ENCODE data around the gene THRB. TPM values are rescaled to one million over a fixed set of nuclear protein-coding genes. Genes with fewer than 3 reads are reported as not detected.

Gene THRB
- total RNA-seq, 4 donors from 2014 or later: 6.3 to 10.3 (median 8.5) TPM

DNA sequence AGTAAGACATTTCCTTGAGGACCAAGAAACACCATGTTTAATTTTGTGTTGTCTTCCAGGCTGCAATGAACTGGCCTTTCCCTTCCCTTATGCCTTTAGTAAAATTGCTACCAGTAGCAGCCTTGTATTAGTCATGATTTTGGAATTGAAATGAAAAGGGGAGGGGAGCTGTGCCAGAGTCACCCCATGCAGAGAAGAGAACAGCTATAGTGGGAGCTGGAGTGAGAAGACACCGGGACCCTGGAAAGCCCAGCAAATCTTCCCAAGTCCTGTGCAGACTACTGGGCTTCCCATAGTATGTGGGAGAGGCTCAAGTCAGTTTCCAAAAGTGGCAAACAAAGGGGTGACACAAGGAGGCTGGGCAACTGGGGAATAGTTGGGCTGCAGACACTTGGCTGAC is 371.1 kb downstream of the THRB start:
- WGBS, 2 donors: 70 to 89% methylated on average over 1 of the region's 1 CpG
- TF ChIP-seq, protein P1, sequence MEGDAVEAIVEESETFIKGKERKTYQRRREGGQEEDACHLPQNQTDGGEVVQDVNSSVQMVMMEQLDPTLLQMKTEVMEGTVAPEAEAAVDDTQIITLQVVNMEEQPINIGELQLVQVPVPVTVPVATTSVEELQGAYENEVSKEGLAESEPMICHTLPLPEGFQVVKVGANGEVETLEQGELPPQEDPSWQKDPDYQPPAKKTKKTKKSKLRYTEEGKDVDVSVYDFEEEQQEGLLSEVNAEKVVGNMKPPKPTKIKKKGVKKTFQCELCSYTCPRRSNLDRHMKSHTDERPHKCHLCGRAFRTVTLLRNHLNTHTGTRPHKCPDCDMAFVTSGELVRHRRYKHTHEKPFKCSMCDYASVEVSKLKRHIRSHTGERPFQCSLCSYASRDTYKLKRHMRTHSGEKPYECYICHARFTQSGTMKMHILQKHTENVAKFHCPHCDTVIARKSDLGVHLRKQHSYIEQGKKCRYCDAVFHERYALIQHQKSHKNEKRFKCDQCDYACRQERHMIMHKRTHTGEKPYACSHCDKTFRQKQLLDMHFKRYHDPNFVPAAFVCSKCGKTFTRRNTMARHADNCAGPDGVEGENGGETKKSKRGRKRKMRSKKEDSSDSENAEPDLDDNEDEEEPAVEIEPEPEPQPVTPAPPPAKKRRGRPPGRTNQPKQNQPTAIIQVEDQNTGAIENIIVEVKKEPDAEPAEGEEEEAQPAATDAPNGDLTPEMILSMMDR (IDR thresholded peaks at IDR 0.05): no peak
- TF ChIP-seq EP300 (IDR thresholded peaks at IDR 0.05) (no peak), POLR2A (IDR thresholded peaks at IDR 0.05) (no peak)

GRCh38 chr3:24120434-24120833 is 374.2 kb downstream of the THRB start:
- H3K9me3 ChIP-seq: no peaks in the 10 kb centered on the region
- H3K36me3 ChIP-seq: no peaks in the 10 kb centered on the region
- no peak for DNase-seq (ENCODE audit: low spot score in 2 of 2)
- TF ChIP-seq POLR2A (IDR thresholded peaks at IDR 0.05) (no peak), EP300 (IDR thresholded peaks at IDR 0.05) (no peak)
- TF ChIP-seq, protein P1 (IDR thresholded peaks at IDR 0.05): no peak
- H3K4me3 ChIP-seq: no peak overlapping the region
- H3K27ac ChIP-seq: no peak overlapping the region
- H3K4me1 ChIP-seq: no peaks in the 10 kb centered on the region
- H3K27me3 ChIP-seq: no peaks in the 10 kb centered on the region
- 83 to 86% methylated on average over 3 of the region's 3 CpGs for WGBS, 2 donors

More for the DNA sequence above, 371.1 kb downstream of the THRB start:
- no peaks in the 10 kb centered on the region for H3K9me3 ChIP-seq
- H3K27ac ChIP-seq: no peak overlapping the region
- H3K4me3 ChIP-seq: no peak overlapping the region
- no peaks in the 10 kb centered on the region for H3K27me3 ChIP-seq
- no peaks in the 10 kb centered on the region for H3K36me3 ChIP-seq
- no peaks in the 10 kb centered on the region for H3K4me1 ChIP-seq
- no peak for DNase-seq (ENCODE audit: low spot score in 2 of 2)

- H3K27ac ChIP-seq: no peak overlapping the region
- no peak for DNase-seq (ENCODE audit: low spot score in 2 of 2)
- H3K4me3 ChIP-seq: no peak overlapping the region
- H3K4me1 ChIP-seq: no peaks in the 10 kb centered on the region
- TF ChIP-seq EP300 (IDR thresholded peaks at IDR 0.05): no peak
- TF ChIP-seq, protein P1 (IDR thresholded peaks at IDR 0.05): no peak
- no peak for TF ChIP-seq POLR2A (IDR thresholded peaks at IDR 0.05)
- no peaks in the 10 kb centered on the region for H3K27me3 ChIP-seq
- H3K36me3 ChIP-seq: no peaks in the 10 kb centered on the region
- WGBS, 2 donors: 83% methylated on average over 12 of the region's 12 CpGs
- no peaks in the 10 kb centered on the region for H3K9me3 ChIP-seq
Measured at GRCh38 chr3:24119321-24119751, 375.3 kb downstream of the THRB start.

DNA sequence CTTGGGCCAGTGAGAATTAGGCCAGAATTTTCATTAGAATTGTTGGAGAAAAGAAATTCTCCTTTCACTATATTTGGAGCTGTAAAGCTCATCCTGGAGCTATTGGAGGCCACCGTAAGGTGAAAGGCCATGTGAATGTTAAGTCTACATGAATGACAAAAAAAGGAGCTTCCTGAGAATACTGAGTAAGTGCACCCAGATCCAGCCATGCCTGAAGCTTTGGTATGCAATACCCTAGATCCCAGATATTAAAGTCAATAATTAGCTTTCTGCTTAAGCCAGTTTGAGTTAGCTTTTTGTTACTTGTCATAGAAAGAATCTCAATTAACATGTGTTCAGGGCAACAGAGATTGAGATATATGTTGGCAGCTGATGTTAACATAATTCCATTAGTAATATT is 377.1 kb downstream of the THRB start:
- H3K4me3 ChIP-seq: no peak overlapping the region
- no peaks in the 10 kb centered on the region for H3K9me3 ChIP-seq
- no peak overlapping the region for H3K27ac ChIP-seq
- DNase-seq (ENCODE audit: low spot score in 2 of 2): no peak
- no peaks in the 10 kb centered on the region for H3K27me3 ChIP-seq
- TF ChIP-seq, protein P1 (IDR thresholded peaks at IDR 0.05): no peak
- TF ChIP-seq POLR2A (IDR thresholded peaks at IDR 0.05): no peak
- no peak for TF ChIP-seq EP300 (IDR thresholded peaks at IDR 0.05)
- no peaks in the 10 kb centered on the region for H3K4me1 ChIP-seq
- 95 to 100% methylated on average over 1 of the region's 1 CpG for WGBS, 2 donors
- H3K36me3 ChIP-seq: no peaks in the 10 kb centered on the region

DNA sequence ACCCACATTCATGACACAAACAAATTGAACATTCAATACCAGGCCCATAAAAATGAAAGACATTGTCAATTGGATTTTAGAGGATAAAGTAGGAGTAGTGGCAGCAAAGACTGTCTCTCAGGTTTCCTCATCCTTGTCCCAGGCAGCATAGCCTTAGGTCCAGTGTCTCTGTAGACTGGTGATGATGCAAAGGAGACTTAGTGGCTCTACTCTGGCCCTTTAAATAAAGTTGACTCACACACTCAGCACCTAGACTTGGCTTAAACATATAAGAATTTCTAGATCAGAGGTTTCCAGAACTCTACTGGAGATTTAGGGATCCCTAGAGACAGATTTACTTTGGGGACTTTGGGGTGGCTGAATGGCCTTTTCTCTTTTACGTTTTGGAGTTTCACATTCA is 382.9 kb downstream of the THRB start:
- Histone ChIP-seq H3K9me3 (no peaks in the 10 kb centered on the region), H3K36me3 (no peaks in the 10 kb centered on the region), H3K27me3 (no peaks in the 10 kb centered on the region), H3K4me3 (no peak overlapping the region), H3K27ac (no peak overlapping the region), H3K4me1 (no peaks in the 10 kb centered on the region)
- 57 to 69% methylated on average over 1 of the region's 1 CpG for WGBS, 2 donors
- no peak for DNase-seq (ENCODE audit: low spot score in 2 of 2)
- TF ChIP-seq POLR2A (IDR thresholded peaks at IDR 0.05) (no peak), EP300 (IDR thresholded peaks at IDR 0.05) (no peak)
- TF ChIP-seq, protein P1 (IDR thresholded peaks at IDR 0.05): no peak
